A673 (cell line): ENCODE measurements around the gene LRCH2.

Source experiments
- CTCF ChIP-seq: fragments of 300-800, 200-600 bp; sonication (generic); conservative IDR thresholded peaks from 2 replicates; pipeline ENCODE4 v1.5.1; 2017; ENCODE audit warnings: low read depth, mild to moderate bottlenecking, antibody characterized with exemption, low read length, moderate library complexity, mixed read lengths
- EZH2 ChIP-seq: fragments of 200-600 bp; sonication (generic); IDR thresholded peaks from 2 replicates; pipeline ENCODE4 v1.6.1; 2017; ENCODE audit warnings: borderline replicate concordance, low read depth, mild to moderate bottlenecking, mixed read lengths, antibody characterized with exemption, low read length; ENCODE audit not compliant: poor library complexity, severe bottlenecking

GRCh38 chrX:115098897-115099296 lies 135.0 kb downstream of the LRCH2 start:
- no peak for TF ChIP-seq CTCF
- no peak for TF ChIP-seq EZH2
